GM23338 (cell line): ENCODE measurements around the gene C2CD4B.

Experiments
- CREB1 ChIP-seq: fragments of 250-450 bp; sonication (Bioruptor Pico); IDR thresholded peaks from 2 replicates; pipeline ENCODE4 v1.5.0; 2020; ENCODE audit warnings: low read depth, mild to moderate bottlenecking, moderate library complexity
- EZH2 ChIP-seq: fragments of 200-600 bp; sonication (generic); IDR thresholded peaks from one replicate; pipeline ENCODE4 v1.8.0; 2017; ENCODE audit warnings: antibody characterized with exemption, mild to moderate bottlenecking, low read depth; ENCODE audit not compliant: unreplicated experiment
- EZH2phosphoT487 ChIP-seq: fragments of 200-600 bp; sonication (generic); IDR thresholded peaks from one replicate; pipeline ENCODE4 v1.8.1; 2018; ENCODE audit warnings: antibody characterized with exemption; ENCODE audit not compliant: unreplicated experiment
- JUNB ChIP-seq: IDR thresholded peaks from one replicate; pipeline ENCODE4 v1.6.1; 2016; ENCODE audit warnings: antibody characterized with exemption; ENCODE audit not compliant: unreplicated experiment
- NANOG ChIP-seq: IDR thresholded peaks from 2 replicates; pipeline ENCODE4 v1.6.1; 2016; ENCODE audit warnings: antibody characterized with exemption, borderline replicate concordance
- POLR2AphosphoS5 ChIP-seq: IDR thresholded peaks from 2 replicates; pipeline ENCODE4 v1.6.1; 2016; ENCODE audit warnings: antibody characterized with exemption, low read depth
- STAT1 ChIP-seq: IDR thresholded peaks from one replicate; pipeline ENCODE4 v1.6.1; 2016; ENCODE audit warnings: antibody characterized with exemption; ENCODE audit not compliant: unreplicated experiment
- ZNF114 ChIP-seq: fragments of 250-450 bp; sonication (Bioruptor Pico); IDR thresholded peaks from 2 replicates; pipeline ENCODE4 v1.5.0; 2020; ENCODE audit warnings: mild to moderate bottlenecking, moderate library complexity
- ZNF331 ChIP-seq: fragments of 250-450 bp; sonication (Bioruptor Pico); IDR thresholded peaks from 2 replicates; pipeline ENCODE4 v1.5.0; 2020; ENCODE audit warnings: low read depth, mild to moderate bottlenecking, moderate library complexity
- TF ChIP-seq, protein P1 (sequence below), 2 experiments: fragments of 200-600 bp in 1 of 2; sonication (generic) in 1 of 2; conservative IDR thresholded peaks; 2 replicates each; pipeline versions ENCODE4 v1.5.1 to v1.6.1; 2016 to 2017; ENCODE audit warnings: antibody characterized with exemption in 2 of 2, low read depth in 2 of 2, mild to moderate bottlenecking in 2 of 2, moderate library complexity in 1 of 2
- TF ChIP-seq, protein P2 (sequence below): IDR thresholded peaks from one replicate; pipeline ENCODE4 v1.6.1; 2018; ENCODE audit warnings: antibody characterized with exemption; ENCODE audit not compliant: unreplicated experiment
- TF ChIP-seq, protein P3 (sequence below): IDR thresholded peaks from 2 replicates; pipeline ENCODE4 v1.6.1; 2016; ENCODE audit warnings: antibody characterized with exemption
- TF ChIP-seq, protein P4 (sequence below): fragments of 250-450 bp; sonication (Bioruptor Pico); IDR thresholded peaks from 2 replicates; pipeline ENCODE4 v1.5.0; 2020; ENCODE audit warnings: mild to moderate bottlenecking, moderate library complexity

DNA sequence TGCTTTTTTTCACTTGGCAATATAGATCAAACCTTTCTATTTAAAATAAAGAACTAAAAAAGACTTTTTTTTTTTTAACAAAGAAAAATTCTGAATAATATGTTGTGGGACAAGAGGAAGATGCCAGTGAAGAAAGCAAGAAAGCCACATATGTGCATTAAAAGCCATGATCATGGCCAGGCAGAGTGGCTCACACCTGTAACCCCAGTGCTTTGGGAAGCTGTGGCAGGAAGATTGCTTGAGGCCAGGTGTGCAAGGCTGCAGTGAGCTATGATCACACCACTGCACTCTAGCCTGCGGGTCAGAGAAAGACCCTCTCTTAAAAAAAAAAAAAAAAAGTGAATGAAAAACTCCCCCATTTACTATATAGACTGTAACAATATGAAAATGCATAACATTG lies 23.9 kb downstream of the C2CD4B start:
- TF ChIP-seq EZH2 (no peak), EZH2phosphoT487 (no peak), POLR2AphosphoS5 (no peak), NANOG (no peak), CREB1 (CRISPR knock-in tag) (no peak), ZNF331 (CRISPR knock-in tag) (no peak), ZNF114 (CRISPR knock-in tag) (no peak), JUNB (no peak), STAT1 (no peak)
- TF ChIP-seq, protein P1, sequence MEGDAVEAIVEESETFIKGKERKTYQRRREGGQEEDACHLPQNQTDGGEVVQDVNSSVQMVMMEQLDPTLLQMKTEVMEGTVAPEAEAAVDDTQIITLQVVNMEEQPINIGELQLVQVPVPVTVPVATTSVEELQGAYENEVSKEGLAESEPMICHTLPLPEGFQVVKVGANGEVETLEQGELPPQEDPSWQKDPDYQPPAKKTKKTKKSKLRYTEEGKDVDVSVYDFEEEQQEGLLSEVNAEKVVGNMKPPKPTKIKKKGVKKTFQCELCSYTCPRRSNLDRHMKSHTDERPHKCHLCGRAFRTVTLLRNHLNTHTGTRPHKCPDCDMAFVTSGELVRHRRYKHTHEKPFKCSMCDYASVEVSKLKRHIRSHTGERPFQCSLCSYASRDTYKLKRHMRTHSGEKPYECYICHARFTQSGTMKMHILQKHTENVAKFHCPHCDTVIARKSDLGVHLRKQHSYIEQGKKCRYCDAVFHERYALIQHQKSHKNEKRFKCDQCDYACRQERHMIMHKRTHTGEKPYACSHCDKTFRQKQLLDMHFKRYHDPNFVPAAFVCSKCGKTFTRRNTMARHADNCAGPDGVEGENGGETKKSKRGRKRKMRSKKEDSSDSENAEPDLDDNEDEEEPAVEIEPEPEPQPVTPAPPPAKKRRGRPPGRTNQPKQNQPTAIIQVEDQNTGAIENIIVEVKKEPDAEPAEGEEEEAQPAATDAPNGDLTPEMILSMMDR (conservative IDR thresholded peaks at IDR 0.05; ENCODE audit: low read depth in 2 of 2): no peak
- TF ChIP-seq, protein P2, sequence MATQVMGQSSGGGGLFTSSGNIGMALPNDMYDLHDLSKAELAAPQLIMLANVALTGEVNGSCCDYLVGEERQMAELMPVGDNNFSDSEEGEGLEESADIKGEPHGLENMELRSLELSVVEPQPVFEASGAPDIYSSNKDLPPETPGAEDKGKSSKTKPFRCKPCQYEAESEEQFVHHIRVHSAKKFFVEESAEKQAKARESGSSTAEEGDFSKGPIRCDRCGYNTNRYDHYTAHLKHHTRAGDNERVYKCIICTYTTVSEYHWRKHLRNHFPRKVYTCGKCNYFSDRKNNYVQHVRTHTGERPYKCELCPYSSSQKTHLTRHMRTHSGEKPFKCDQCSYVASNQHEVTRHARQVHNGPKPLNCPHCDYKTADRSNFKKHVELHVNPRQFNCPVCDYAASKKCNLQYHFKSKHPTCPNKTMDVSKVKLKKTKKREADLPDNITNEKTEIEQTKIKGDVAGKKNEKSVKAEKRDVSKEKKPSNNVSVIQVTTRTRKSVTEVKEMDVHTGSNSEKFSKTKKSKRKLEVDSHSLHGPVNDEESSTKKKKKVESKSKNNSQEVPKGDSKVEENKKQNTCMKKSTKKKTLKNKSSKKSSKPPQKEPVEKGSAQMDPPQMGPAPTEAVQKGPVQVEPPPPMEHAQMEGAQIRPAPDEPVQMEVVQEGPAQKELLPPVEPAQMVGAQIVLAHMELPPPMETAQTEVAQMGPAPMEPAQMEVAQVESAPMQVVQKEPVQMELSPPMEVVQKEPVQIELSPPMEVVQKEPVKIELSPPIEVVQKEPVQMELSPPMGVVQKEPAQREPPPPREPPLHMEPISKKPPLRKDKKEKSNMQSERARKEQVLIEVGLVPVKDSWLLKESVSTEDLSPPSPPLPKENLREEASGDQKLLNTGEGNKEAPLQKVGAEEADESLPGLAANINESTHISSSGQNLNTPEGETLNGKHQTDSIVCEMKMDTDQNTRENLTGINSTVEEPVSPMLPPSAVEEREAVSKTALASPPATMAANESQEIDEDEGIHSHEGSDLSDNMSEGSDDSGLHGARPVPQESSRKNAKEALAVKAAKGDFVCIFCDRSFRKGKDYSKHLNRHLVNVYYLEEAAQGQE: no peak
- TF ChIP-seq, protein P3, sequence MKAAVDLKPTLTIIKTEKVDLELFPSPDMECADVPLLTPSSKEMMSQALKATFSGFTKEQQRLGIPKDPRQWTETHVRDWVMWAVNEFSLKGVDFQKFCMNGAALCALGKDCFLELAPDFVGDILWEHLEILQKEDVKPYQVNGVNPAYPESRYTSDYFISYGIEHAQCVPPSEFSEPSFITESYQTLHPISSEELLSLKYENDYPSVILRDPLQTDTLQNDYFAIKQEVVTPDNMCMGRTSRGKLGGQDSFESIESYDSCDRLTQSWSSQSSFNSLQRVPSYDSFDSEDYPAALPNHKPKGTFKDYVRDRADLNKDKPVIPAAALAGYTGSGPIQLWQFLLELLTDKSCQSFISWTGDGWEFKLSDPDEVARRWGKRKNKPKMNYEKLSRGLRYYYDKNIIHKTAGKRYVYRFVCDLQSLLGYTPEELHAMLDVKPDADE: no peak
- TF ChIP-seq, protein P4, sequence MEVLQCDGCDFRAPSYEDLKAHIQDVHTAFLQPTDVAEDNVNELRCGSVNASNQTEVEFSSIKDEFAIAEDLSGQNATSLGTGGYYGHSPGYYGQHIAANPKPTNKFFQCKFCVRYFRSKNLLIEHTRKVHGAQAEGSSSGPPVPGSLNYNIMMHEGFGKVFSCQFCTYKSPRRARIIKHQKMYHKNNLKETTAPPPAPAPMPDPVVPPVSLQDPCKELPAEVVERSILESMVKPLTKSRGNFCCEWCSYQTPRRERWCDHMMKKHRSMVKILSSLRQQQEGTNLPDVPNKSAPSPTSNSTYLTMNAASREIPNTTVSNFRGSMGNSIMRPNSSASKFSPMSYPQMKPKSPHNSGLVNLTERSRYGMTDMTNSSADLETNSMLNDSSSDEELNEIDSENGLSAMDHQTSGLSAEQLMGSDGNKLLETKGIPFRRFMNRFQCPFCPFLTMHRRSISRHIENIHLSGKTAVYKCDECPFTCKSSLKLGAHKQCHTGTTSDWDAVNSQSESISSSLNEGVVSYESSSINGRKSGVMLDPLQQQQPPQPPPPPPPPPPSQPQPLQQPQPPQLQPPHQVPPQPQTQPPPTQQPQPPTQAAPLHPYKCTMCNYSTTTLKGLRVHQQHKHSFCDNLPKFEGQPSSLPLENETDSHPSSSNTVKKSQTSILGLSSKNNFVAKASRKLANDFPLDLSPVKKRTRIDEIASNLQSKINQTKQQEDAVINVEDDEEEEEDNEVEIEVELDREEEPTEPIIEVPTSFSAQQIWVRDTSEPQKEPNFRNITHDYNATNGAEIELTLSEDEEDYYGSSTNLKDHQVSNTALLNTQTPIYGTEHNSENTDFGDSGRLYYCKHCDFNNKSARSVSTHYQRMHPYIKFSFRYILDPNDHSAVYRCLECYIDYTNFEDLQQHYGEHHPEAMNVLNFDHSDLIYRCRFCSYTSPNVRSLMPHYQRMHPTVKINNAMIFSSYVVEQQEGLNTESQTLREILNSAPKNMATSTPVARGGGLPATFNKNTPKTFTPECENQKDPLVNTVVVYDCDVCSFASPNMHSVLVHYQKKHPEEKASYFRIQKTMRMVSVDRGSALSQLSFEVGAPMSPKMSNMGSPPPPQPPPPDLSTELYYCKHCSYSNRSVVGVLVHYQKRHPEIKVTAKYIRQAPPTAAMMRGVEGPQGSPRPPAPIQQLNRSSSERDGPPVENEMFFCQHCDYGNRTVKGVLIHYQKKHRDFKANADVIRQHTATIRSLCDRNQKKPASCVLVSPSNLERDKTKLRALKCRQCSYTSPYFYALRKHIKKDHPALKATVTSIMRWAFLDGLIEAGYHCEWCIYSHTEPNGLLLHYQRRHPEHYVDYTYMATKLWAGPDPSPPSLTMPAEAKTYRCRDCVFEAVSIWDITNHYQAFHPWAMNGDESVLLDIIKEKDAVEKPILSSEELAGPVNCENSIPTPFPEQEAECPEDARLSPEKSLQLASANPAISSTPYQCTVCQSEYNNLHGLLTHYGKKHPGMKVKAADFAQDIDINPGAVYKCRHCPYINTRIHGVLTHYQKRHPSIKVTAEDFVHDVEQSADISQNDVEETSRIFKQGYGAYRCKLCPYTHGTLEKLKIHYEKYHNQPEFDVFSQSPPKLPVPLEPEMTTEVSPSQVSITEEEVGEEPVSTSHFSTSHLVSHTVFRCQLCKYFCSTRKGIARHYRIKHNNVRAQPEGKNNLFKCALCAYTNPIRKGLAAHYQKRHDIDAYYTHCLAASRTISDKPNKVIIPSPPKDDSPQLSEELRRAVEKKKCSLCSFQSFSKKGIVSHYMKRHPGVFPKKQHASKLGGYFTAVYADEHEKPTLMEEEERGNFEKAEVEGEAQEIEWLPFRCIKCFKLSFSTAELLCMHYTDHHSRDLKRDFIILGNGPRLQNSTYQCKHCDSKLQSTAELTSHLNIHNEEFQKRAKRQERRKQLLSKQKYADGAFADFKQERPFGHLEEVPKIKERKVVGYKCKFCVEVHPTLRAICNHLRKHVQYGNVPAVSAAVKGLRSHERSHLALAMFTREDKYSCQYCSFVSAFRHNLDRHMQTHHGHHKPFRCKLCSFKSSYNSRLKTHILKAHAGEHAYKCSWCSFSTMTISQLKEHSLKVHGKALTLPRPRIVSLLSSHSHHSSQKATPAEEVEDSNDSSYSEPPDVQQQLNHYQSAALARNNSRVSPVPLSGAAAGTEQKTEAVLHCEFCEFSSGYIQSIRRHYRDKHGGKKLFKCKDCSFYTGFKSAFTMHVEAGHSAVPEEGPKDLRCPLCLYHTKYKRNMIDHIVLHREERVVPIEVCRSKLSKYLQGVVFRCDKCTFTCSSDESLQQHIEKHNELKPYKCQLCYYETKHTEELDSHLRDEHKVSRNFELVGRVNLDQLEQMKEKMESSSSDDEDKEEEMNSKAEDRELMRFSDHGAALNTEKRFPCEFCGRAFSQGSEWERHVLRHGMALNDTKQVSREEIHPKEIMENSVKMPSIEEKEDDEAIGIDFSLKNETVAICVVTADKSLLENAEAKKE (CRISPR knock-in tag): no peak
